Stimulated activated CD8-positive, alpha-beta memory T cell treated with anti-CD3 and anti-CD28 coated beads, Interleukin-12 subunit alpha, Interleukin-12 subunit beta, amount 100 ng/mL, for 24 hours (primary cell): Measurements from ENCODE around the gene TENM3.

ENCODE experiments used
- DNase-seq: peaks from one replicate; pipeline ENCODE4 v3.0.0-alpha.2; 2020; ENCODE audit errors: extremely low read depth

Gene TENM3

GRCh38 chr4:182513587-182514291 is 270.5 kb downstream of the TENM3 start:
- no peak for DNase-seq

DNA sequence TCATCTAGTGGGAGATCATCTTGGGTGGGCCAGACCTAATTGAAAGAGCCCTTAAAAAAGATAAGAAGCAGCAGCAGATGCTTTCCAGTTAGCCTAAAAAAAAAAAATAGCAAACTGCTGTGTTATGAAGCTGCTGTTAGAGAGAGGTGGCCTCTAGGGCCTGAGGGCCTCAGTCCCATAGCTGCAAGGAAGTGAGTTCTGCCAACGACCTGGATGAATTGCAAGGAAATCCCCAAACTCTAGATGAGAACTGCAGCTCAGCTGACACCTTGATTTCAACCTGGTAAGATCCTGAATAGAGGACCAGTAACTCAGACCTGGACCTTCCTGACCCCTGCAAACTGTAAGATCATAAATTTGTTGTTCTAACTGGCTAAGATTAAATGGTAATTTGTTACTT is 275.2 kb downstream of the TENM3 start:
- no peak for DNase-seq

GRCh38 chr4:182519528-182519927 is 276.3 kb downstream of the TENM3 start:
- DNase-seq, result no peak

DNA sequence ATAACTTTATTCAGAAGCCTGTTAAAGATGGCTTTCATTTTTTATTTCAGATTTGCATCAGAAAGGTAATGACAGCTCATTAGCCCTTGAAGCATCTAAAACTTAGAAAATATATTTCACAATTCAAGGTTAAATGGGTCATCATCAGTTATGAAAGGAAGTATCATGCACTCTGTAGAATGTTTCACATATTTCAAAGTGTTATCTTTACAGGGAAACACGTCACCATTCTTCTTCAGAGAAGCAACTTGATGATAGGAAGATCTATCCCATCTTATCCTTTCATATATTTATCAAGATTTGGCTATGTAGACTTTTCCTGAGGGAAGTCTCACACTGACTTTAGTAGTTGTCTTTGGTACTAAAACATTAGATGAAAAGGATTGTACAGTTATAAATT is 277.8 kb downstream of the TENM3 start:
- no peak for DNase-seq

DNA sequence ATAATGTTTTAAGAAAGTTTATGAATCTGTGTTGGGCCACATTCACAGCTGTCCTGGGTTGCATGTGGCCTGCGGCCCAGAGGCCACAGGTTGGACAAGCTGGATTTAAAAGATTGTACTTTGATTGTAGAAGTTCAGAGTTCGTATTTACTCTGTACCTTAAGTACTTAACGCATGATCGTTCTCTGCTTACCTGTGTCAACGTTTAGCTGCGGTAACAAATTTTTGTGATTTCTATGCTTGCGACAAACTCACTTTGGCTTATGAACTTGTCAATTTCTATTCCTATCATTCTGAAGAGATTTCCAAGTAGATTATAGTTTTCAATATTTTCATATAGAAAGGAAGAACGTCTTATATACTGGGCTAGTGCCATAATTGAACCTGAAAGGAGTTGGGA is 285.6 kb downstream of the TENM3 start:
- DNase-seq, result no peak

DNA sequence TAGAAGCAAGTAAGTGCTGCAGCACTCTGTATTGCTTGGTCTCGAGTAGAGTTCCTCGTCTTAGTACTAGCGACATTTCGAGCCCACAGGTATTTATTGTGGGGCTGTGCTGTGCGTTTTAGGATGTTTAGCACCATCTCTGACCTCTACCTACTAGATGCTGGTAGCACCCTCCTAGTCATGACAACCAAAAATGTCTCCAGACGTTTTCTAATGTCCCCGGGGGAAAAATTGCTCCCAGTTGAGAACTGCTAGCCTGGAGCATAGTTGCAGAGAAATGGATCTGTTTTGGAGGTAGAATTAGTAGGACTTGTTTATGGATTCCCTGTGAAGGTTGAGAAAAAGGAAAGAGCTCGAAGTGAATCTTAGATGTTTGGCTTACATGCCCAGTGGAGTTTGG is 287.2 kb downstream of the TENM3 start:
- DNase-seq, result no peak

DNA sequence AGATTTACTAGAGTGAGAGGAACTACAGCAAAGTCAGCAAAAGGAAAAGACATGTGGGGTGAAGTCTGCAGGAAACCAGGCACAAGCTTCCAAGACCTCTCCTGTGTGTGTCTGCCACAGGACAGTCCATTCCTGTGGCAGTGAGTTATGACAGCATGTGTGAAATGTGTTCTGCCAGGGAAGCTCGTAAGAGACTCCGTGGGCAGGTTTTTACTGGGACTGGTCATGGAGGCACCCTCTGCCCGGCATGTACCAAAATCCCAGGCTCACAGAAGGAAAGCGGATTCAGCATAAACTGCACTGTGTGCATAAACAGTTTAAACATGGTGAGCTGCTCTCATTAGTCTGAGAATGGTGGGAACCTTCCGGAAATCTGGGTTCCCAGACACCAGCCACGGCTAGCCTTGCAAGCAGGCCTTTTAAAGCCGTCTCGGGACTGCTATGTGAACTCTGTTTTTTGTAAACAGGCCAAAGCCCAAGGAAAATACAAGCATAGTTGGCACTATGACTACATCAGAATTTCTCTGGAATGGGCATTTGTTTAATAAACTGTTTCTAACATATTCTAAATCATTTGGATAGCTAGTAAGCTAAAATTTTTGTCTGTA is 288.5 kb downstream of the TENM3 start:
- DNase-seq, result no peak

GRCh38 chr4:182532441-182532840 is 289.2 kb downstream of the TENM3 start:
- no peak for DNase-seq

- no peak for DNase-seq
These were observed 290.8 kb downstream of the TENM3 start for GRCh38 chr4:182533964-182534363.

- DNase-seq, result no peak
These were observed 293.1 kb downstream of the TENM3 start for GRCh38 chr4:182536221-182536811.

- DNase-seq, result no peak
These were observed 294.0 kb downstream of the TENM3 start for GRCh38 chr4:182537031-182537795.

- DNase-seq, result no peak
These were observed 294.8 kb downstream of the TENM3 start for GRCh38 chr4:182538031-182538430.

GRCh38 chr4:182540496-182540895 is 297.3 kb downstream of the TENM3 start:
- DNase-seq, result no peak

DNA sequence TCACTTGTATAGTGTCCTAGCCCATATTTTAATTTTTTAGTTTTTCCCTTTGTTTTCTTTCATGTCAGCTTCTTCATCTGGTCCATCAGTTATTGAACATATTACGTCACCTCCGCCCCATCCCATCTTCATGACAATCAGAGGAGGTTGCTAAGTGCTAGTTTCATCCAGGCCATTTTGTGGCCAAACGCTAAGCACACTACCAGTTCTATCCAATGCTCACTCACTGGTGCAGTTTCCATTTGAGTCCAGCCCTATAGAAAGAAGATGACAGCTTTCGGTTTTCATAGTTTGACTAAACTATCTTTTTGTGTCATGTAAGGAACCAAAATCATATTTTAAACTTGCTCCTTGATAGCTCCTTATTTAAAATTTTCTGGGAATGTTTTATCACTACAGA is 304.2 kb downstream of the TENM3 start:
- DNase-seq, result no peak

DNA sequence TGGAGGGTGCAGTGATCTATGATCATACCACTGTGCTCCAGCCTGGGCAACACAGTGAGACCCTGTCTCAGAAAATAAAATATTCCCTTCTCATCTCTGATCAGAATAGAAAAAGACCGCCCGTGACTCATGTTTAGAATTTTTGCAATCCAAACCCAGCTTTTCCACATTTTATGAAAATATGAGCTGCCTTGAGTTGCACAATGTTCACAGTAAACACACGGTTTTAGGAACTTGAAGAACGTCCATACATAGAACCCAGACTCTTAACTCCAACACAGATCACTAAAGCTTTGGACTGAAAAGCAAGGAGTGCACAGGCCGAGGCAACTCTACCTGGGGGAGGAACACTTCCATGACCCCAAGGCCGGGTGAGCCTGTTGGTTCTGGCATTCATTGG is 305.0 kb downstream of the TENM3 start:
- no peak for DNase-seq

DNA sequence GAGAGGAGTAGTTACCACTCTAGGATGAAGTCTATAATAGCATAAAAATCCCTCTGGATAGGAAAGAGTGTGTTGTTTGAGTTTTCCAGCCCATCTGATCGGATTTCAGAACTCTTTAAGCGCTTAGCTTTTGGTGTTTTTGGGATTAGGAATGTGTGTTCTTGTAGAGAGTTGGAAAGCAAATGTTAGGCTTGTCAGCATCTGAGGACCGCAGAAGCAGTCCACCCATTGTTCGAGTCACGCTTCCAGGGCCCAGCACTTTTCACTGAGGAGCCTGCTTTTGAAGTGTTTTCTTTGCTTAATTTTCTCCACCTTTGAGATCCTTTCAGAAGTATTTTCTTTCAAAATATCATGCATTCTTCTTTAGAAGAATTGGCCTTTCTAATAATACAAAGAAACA is 306.2 kb downstream of the TENM3 start:
- no peak for DNase-seq

- no peak for DNase-seq
These were observed 309.7 kb downstream of the TENM3 start for GRCh38 chr4:182552948-182553347.

DNA sequence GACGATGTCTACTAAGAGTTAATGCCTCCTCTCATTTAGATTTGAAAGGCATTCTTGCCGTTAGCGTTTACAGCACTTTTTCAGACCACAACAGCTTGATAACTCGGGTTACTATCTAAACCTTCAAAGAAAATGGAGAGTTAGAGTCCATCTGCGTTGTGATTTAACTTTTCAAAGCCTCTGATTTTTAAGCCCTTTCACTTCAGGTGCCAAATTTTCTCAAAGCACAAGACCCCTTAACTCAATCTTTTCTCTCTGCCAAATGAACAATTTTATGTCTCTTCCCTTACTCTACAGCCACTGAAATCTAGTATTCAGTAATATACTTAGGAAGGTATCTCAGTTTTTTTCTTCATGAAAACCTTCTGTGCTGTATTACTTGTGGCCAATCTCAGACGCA is 310.5 kb downstream of the TENM3 start:
- DNase-seq, result no peak

- no peak for DNase-seq
These were observed 311.5 kb downstream of the TENM3 start for GRCh38 chr4:182554736-182555135.

- no peak for DNase-seq
These were observed 312.8 kb downstream of the TENM3 start for GRCh38 chr4:182555997-182556418.

DNA sequence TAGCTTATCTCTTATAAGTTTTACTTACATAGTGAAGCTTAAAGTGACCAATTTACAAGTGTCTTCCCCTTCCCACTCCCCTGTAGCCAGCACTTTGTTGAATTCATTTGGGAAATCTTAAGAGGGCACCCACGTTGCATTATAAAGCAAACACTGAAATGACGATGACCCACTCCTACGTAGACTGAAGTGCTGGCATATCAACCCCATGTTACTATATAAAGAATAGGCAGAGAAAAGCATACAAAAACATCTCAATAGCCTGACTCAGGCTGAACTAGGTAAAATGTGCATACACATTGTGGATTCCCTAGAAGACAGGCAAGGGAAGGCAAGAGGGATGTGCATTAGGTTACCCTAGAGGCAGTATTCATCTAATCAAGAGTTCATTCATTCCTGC is 313.4 kb downstream of the TENM3 start:
- no peak for DNase-seq

GRCh38 chr4:182560358-182560757 is 317.2 kb downstream of the TENM3 start:
- DNase-seq, result no peak

DNA sequence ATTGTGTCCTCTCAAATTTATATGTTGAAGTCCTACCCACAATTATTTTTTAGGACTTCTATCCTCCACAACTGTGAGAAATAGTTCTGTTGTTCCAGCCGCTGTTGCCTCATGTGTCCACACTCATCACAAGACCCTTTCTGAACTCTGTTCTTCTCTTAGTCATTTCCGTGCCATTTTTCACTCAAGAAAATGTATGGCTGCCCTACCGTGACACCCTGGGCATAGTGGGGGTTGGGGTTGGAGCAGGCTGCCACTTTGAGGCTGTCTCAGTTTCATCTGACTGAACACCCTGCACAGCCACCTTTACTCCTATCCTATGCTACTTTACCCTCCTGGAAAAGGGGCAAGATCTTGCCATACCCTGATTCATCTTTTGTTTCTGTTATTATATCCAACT is 319.1 kb downstream of the TENM3 start:
- DNase-seq, result no peak
